ENCODE measurements around the gene HDGF.
"Not testable (repeated sequence)": the region's sequence is repeated elsewhere in the genome, so short reads cannot be mapped to it uniquely, and the experiment has no call there.

The HDGF gene

DNA sequence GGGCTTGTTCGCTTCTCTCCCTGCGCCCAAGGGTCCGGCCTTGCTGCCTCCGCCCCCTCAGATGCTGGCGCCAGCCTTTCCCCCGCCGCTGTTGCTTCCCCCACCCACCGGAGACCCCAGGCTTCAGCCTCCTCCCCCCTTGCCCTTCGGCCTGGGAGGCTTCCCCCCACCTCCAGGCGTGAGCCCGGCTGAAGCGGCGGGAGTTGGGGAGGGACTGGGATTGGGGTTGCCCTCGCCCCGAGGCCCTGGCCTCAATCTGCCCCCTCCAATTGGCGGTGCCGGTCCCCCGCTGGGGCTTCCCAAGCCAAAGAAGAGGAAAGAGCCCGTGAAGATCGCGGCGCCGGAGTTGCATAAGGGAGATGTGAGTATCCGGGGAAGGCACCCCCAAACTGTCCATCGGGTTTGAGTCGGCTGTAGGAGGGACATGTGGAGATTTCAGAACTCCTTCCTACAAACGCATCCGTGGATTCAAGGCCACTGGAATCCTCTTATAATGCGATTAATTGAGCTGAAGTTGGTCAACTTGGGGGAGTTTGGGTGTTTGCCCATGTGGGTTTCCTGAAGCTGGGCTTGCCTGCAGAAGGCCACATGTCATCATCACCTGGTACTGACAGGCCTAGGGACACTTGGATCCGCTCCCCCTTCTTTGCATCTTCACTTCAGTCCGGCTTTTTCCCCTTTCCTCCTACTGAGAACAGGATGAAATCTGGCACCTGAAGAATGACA, 16.6 kb upstream of the HDGF start:
- no peak for DNase-seq (ENCODE audit: low read depth)
- peak overlapping the region; percentile 96 for H3K4me3 ChIP-seq (ENCODE audit: low read depth, low read length)

DNA sequence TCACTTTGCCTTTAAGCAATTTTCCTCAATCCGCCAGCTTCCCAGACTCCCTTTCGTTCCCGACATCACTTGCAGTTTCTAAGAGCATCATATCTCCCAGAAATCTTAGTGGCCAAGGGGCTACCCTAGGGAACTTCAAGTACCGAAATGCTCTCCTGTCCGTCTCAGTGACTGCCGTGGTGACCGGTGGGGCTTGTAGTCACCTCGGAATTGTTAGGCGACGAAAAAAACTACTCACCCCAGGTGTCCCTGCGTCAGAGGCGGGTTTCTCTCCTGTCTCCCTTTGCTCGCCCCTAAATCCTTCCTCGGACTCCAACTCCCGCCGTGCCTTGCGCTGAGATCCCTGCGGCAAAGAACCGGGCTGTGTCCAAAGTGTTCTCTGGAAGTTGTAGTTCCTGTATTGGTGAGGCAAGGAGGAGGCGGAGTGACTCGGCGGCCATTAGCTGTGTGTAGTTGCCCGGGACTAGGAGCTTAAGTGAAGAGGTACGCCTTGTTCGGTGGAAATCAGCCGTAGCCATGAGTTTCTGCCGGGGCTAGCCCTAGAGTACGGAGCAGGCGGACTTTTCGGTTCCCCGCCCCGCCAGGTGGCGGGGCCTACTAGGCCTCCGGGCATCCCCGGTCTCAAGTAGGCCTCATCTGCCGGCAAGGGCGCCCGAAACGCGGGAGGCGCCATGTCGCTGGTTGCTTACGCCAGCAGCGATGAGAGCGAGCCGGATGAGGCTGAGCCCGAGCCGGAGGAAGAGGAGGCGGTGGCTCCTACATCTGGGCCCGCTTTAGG, 15.8 kb upstream of the HDGF start, which contains the start of gene PRCC:
TSS of gene PRCC (plus strand) at position 435 of the 778 bp plus-strand sequence. CDS start at position 672, 237 bp downstream.
- DNase-seq (ENCODE audit: low read depth) = peak; percentile 100
- H3K4me3 ChIP-seq (ENCODE audit: low read depth, low read length) = peak within 1 kb of the TSS; percentile 96

- DNase-seq (ENCODE audit: low read depth) = no peak
- peak overlapping the region; percentile 96 for H3K4me3 ChIP-seq (ENCODE audit: low read depth, low read length)
Observed at GRCh38 chr1:156766298-156767100, 15.0 kb upstream of the HDGF start.

GRCh38 chr1:156765666-156766065, 14.2 kb upstream of the HDGF start:
- no peak overlapping the region for H3K4me3 ChIP-seq (ENCODE audit: low read depth, low read length)

DNA sequence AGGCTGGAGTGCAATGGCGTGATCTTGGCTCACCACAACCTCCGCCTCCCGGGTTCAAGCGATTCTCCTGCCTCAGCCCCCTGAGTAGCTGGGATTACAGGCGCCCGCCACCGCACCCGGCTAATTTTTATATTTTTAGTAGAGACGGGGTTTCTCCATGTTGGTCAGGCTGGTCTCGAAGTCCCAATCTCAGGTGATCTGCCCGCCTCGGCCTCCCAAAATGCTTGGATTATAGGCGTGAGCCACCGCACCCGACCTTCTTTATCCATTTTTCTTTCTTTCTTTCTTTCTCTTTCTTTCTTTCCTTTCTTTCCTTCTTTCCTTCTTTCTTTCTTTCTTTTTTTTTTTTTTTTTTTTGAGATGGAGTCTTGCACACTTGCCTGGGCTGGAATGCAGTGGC, 13.7 kb upstream of the HDGF start:
- not testable (repeated sequence) for DNase-seq (ENCODE audit: low read depth); H3K4me3 ChIP-seq (ENCODE audit: low read depth, low read length)

More at GRCh38 chr1:156765666-156766065, 14.2 kb upstream of the HDGF start:
- no peak for DNase-seq (ENCODE audit: low read depth)

GRCh38 chr1:156760796-156761104, 9.3 kb upstream of the HDGF start:
- DNase-seq (ENCODE audit: low read depth) = no peak
- no peak overlapping the region for H3K4me3 ChIP-seq (ENCODE audit: low read depth, low read length)

GRCh38 chr1:156760092-156760795, 8.8 kb upstream of the HDGF start:
- no peak overlapping the region for H3K4me3 ChIP-seq (ENCODE audit: low read depth, low read length)

GRCh38 chr1:156757572-156758253, 6.2 kb upstream of the HDGF start:
- not testable (repeated sequence) for H3K4me3 ChIP-seq (ENCODE audit: low read depth, low read length); DNase-seq (ENCODE audit: low read depth)

More at GRCh38 chr1:156760092-156760795, 8.8 kb upstream of the HDGF start:
- no peak for DNase-seq (ENCODE audit: low read depth)

- no peak for DNase-seq (ENCODE audit: low read depth)
Observed at GRCh38 chr1:156756355-156756754, 4.9 kb upstream of the HDGF start.

GRCh38 chr1:156755527-156755950, 4.1 kb upstream of the HDGF start:
- DNase-seq (ENCODE audit: low read depth) = no peak
- no peak overlapping the region for H3K4me3 ChIP-seq (ENCODE audit: low read depth, low read length)

More at GRCh38 chr1:156756355-156756754, 4.9 kb upstream of the HDGF start:
- no peak overlapping the region for H3K4me3 ChIP-seq (ENCODE audit: low read depth, low read length)

- no peak for DNase-seq (ENCODE audit: low read depth)
- H3K4me3 ChIP-seq (ENCODE audit: low read depth, low read length) = no peak overlapping the region
Observed at GRCh38 chr1:156754219-156754618, 2.7 kb upstream of the HDGF start.

DNA sequence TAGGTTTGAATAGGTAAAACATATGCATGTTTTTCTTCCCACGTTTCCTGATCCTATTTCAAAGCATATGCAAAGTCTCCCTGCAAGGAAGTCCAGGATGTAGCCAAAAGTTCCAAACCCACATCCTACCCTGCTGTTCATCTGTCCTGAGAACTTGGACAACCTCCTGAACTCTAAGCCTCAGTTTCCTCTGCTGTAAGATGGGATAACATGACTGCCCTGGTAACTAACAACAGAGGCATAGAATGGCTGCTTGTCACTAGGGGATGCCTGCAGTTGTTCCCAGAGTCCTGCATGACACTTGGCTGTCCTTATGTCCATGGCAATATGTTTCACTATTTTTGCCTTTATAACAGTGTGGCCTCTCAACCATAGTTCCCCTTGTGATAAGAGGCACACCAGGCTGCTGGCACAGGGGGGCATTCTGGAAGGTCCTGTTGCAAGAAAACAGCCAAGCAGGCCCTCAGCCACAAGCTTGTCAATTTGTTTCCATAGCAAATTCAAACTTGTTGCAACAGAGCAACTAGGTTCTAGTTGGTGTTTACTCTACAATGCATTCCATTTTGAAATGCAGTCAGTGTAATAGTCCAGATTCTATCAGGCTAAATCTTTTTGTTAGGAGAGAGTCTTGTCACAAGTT, 1.5 kb upstream of the HDGF start:
- H3K4me3 ChIP-seq (ENCODE audit: low read depth, low read length) = peak overlapping the region; percentile 81

DNA sequence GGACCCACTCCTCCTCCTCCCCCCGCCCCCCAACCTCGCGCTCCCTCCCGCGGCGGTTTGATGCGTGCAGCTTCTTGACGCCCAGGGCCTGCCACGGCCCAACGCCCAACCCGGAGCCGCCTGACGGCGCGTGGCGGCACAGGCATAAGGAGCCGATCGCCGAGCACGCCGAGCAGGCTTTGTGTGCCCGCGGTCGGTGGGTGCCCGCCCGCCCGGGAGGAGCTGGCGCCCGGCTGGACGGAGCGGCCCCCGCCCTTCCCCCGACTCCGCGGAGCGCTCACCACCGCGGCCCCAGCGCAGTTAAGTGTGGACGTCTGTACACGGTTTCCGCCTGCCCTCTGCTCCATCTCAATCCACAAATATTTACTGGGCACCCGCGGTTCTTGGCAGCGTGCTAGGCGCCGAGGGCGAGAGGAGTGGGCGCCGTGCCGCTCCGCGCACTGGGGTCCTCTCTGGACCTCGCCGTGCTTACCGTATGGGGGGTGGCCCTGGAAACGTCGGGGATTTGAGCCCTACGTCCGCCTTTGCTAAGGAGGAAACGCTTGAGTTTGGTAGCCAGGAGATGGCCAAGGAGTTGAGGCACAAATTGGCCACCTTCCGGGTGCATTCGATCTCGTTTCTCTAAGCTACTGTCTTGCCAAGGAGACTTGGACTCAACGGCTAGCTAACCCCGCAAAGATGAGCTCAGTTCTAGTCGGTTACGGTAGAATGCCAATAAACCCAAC, 444 bp upstream of the HDGF start:
- peak; percentile 91 for DNase-seq (ENCODE audit: low read depth)
- H3K4me3 ChIP-seq (ENCODE audit: low read depth, low read length) = peak overlapping the region; percentile 81

More for the DNA sequence above, 1.5 kb upstream of the HDGF start:
- DNase-seq (ENCODE audit: low read depth) = no peak

DNA sequence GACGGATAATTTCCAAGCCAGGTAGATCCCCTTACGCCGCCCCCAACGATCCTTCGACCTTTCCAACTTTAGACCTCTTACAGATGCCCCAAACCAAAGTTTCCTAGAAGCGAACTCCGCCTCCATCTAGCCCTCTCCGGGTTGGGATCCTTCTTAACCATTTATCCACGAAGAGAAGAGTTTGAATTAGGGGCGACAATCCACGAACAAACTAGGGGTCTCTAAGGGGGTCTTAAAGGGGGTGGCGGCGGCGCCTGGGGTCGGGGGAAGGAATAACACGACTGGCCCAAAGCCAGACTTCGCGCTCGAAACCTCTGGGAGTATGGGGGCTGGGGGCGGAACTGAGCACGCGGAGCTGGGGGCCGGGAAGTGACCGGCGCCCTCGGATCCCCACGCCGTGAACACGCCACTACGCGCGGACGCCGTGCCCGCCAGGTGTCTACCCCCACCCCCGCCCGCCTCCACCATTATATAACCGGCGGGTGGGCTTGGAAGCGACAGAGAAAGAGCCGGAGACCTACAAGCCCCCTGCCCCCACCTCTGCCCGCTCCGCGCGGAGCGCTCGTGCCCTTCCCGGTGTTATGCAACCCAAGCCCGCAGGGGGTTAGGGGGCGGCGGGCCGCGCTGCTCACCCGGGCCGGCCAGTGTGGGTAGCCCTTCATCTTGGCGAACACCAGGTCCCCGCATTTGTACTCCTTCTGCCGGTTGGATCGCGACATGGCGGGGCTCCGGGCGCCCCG, 594 bp downstream of the HDGF start:
- no peak for DNase-seq (ENCODE audit: low read depth)
- H3K4me3 ChIP-seq (ENCODE audit: low read depth, low read length) = peak overlapping the region; percentile 81

- no peak for DNase-seq (ENCODE audit: low read depth)
- peak overlapping the region; percentile 81 for H3K4me3 ChIP-seq (ENCODE audit: low read depth, low read length)
Observed at GRCh38 chr1:156750191-156750672, 1.2 kb downstream of the HDGF start.

DNA sequence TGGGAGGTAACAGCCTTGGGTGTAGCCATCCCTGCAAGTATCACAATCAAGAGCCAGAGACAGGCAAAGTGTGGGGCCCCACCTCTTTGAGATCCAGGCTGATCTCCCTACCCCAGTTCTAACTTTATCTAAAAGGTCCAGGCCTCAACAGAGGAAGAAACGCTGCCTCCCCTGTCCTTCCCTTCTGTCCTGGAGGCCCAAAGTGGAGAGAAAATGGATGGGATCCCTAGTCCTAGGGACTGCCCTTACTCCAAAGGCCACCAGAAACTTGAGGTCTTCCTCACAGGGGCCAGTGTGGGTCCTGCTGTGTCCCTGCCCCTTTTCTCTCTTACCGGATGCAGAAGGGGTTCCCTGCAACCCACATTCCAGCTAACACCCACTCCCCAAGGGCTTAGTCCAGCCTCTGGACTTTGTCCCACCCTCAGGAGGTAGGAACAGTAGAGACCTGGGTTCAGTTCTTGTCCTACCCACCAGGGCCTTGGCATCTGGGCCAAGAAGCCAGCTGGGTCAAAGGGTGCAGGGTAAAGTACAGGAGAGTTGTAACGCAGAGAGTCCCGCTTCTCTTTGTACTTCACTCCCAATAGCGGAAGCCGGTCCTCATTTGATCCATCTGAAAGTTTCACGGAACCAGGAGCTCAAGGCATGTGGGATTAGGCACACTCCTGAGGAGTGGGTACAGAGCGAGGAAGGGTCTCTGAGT, 1.9 kb downstream of the HDGF start:
- DNase-seq (ENCODE audit: low read depth) = no peak
- peak overlapping the region; percentile 81 for H3K4me3 ChIP-seq (ENCODE audit: low read depth, low read length)

All from skeletal muscle cell (primary cell).